Activated CD4-positive, alpha-beta memory T cell treated with anti-CD3 and anti-CD28 coated beads for 36 hours (primary cell): ENCODE data around the gene METTL26. TPM values are rescaled to one million over a fixed set of nuclear protein-coding genes. Genes with fewer than 3 reads are reported as not detected.
"Not testable (repeated sequence)": the region's sequence is repeated elsewhere in the genome, so short reads cannot be mapped to it uniquely, and the experiment has no call there.

Source experiments
- CTCF ChIA-PET: fragments of 350-600 bp; sonication (Branson Sonifier 250); formaldehyde crosslinking; loops from one replicate; lab custom pipeline; 2021; ENCODE audit warnings: antibody characterized with exemption, inconsistent platforms; lab: Charles Lee
- POLR2A ChIA-PET: fragments of 350-600 bp; sonication (Branson Sonifier 250); formaldehyde crosslinking; loops from one replicate; lab custom pipeline; 2021; ENCODE audit warnings: antibody characterized with exemption; lab: Charles Lee
- DNase-seq: peaks from one replicate; pipeline ENCODE4 v3.0.0-alpha.2; 2020
- H3K27ac Mint-ChIP-seq: one replicate; pipeline ENCODE4 v1.8.0; 2021; ENCODE audit warnings: mixed read lengths
- H3K27me3 Mint-ChIP-seq: one replicate; pipeline ENCODE4 v1.8.0; 2021; ENCODE audit warnings: mixed read lengths
- H3K36me3 Mint-ChIP-seq: one replicate; pipeline ENCODE4 v1.8.0; 2021; ENCODE audit warnings: mixed read lengths
- H3K4me1 Mint-ChIP-seq: one replicate; pipeline ENCODE4 v1.8.0; 2021; ENCODE audit warnings: low read depth, mixed read lengths
- H3K4me3 Mint-ChIP-seq: one replicate; pipeline ENCODE4 v1.8.0; 2021; ENCODE audit warnings: mild to moderate bottlenecking, mixed read lengths
- H3K9me3 Mint-ChIP-seq: one replicate; pipeline ENCODE4 v1.8.0; 2021; ENCODE audit warnings: mixed read lengths
- intact Hi-C: fragments of 100-400 bp; cut with micrococcal nuclease; formaldehyde crosslinking; loops from one replicate; pipeline ENCODE4 v1.15.1; 2023
- total RNA-seq, 2 experiments: library from RNA; stranded (reverse); gene quantifications; one replicate each; pipeline ENCODE4 v1.2.3, GENCODE V29; 2021

METTL26 gene
- total RNA-seq, 2 experiments from 2014 or later, result 113 to 117 TPM

- no peak for DNase-seq
- intact Hi-C loops, result loop anchor here (5.0 kb wide), 1 partner anchor 218 kb away; no protein-coding TSS in a partner anchor
- Mint-ChIP-seq H3K27me3 (no peaks in the 10 kb centered on the region), H3K4me1 (peaks cover 14% of the 10 kb centered on the region), H3K36me3 (peaks cover 3% of the 10 kb centered on the region), H3K27ac (no peak overlapping the region), H3K4me3 (no peak overlapping the region), H3K9me3 (no peaks in the 10 kb centered on the region)
- ChIA-PET POLR2A (no interaction called here), CTCF (interaction anchor here (0.6 to 2.9 kb wide), 8 partner anchors 8 to 218 kb away, joined by 3 to 12 read pairs (median 4); partner anchors contain the start of gene METTL26)
Observed at GRCh38 chr16:609984-610383, 26.1 kb downstream of the METTL26 start.

- Mint-ChIP-seq H3K9me3 (no peaks in the 10 kb centered on the region), H3K4me3 (no peak overlapping the region), H3K27ac (no peak overlapping the region), H3K27me3 (no peaks in the 10 kb centered on the region), H3K36me3 (no peaks in the 10 kb centered on the region), H3K4me1 (peaks cover 14% of the 10 kb centered on the region)
- ChIA-PET POLR2A (interaction anchor here (0.6 kb wide), 1 partner anchor 408 kb away, joined by 3 read pairs; no protein-coding TSS in a partner anchor), CTCF (interaction anchor here (1.1 to 2.9 kb wide), 4 partner anchors 9 to 217 kb away, joined by 3 to 12 read pairs (median 6); no protein-coding TSS in a partner anchor)
- intact Hi-C loops, result loop anchor here (5.0 kb wide), 1 partner anchor 217 kb away; no protein-coding TSS in a partner anchor
- DNase-seq, result no peak
Observed at GRCh38 chr16:609316-609715, 26.8 kb downstream of the METTL26 start.

GRCh38 chr16:608019-608418 lies 28.1 kb downstream of the METTL26 start:
- peak; percentile 82 for DNase-seq
- H3K4me1 Mint-ChIP-seq, result peaks cover 16% of the 10 kb centered on the region
- ChIA-PET CTCF (no interaction called here), POLR2A (no interaction called here)
- intact Hi-C loops, result loop anchor here (1.0 to 5.0 kb wide), 2 partner anchors 19 to 216 kb away; no protein-coding TSS in a partner anchor
- peak overlapping the region; percentile 79 for H3K27ac Mint-ChIP-seq
- H3K36me3 Mint-ChIP-seq, result peaks cover 2% of the 10 kb centered on the region
- H3K4me3 Mint-ChIP-seq, result no peak overlapping the region
- no peaks in the 10 kb centered on the region for H3K9me3 Mint-ChIP-seq
- H3K27me3 Mint-ChIP-seq, result no peaks in the 10 kb centered on the region

- H3K36me3 Mint-ChIP-seq, result peaks cover 2% of the 10 kb centered on the region
- DNase-seq, result no peak
- peaks cover 16% of the 10 kb centered on the region for H3K4me1 Mint-ChIP-seq
- ChIA-PET CTCF (interaction anchor here (0.6 kb wide), 1 partner anchor 414 kb away, joined by 3 read pairs; no protein-coding TSS in a partner anchor), POLR2A (no interaction called here)
- H3K27me3 Mint-ChIP-seq, result no peaks in the 10 kb centered on the region
- no peak overlapping the region for H3K27ac Mint-ChIP-seq
- intact Hi-C loops, result loop anchor here (5.0 kb wide), 1 partner anchor 214 kb away; no protein-coding TSS in a partner anchor
- no peaks in the 10 kb centered on the region for H3K9me3 Mint-ChIP-seq
- H3K4me3 Mint-ChIP-seq, result no peak overlapping the region
Observed at GRCh38 chr16:606656-607307, 29.3 kb downstream of the METTL26 start.

GRCh38 chr16:603933-604332 lies 32.2 kb downstream of the METTL26 start:
- no peaks in the 10 kb centered on the region for H3K27me3 Mint-ChIP-seq
- peaks cover 4% of the 10 kb centered on the region for H3K36me3 Mint-ChIP-seq
- POLR2A ChIA-PET, result no interaction called here
- intact Hi-C loops, result no loop called here
- H3K9me3 Mint-ChIP-seq, result no peaks in the 10 kb centered on the region
- no peak overlapping the region for H3K27ac Mint-ChIP-seq
- CTCF ChIA-PET, result interaction anchor here (0.7 kb wide), 1 partner anchor 52 kb away, joined by 3 read pairs; no protein-coding TSS in a partner anchor
- no peak overlapping the region for H3K4me3 Mint-ChIP-seq
- peaks cover 10% of the 10 kb centered on the region for H3K4me1 Mint-ChIP-seq
- DNase-seq, result no peak

GRCh38 chr16:600781-601180 lies 35.3 kb downstream of the METTL26 start:
- CTCF ChIA-PET, result interaction anchor here (0.6 to 1.6 kb wide), 3 partner anchors 9 to 816 kb away, joined by 4 to 8 read pairs (median 4); no protein-coding TSS in a partner anchor
- no peak for DNase-seq
- H3K27ac Mint-ChIP-seq, result no peak overlapping the region
- peaks cover 11% of the 10 kb centered on the region for H3K36me3 Mint-ChIP-seq
- POLR2A ChIA-PET, result no interaction called here
- H3K27me3 Mint-ChIP-seq, result no peaks in the 10 kb centered on the region
- no peak overlapping the region for H3K4me3 Mint-ChIP-seq
- intact Hi-C loops, result no loop called here
- no peaks in the 10 kb centered on the region for H3K9me3 Mint-ChIP-seq
- H3K4me1 Mint-ChIP-seq, result peaks cover 5% of the 10 kb centered on the region

GRCh38 chr16:598823-599739 lies 37.0 kb downstream of the METTL26 start:
- Mint-ChIP-seq H3K9me3 (no peaks in the 10 kb centered on the region), H3K27ac (no peak overlapping the region), H3K36me3 (peaks cover 11% of the 10 kb centered on the region), H3K27me3 (no peaks in the 10 kb centered on the region), H3K4me1 (peaks cover 5% of the 10 kb centered on the region), H3K4me3 (no peak overlapping the region)
- ChIA-PET CTCF (no interaction called here), POLR2A (no interaction called here)
- intact Hi-C loops, result no loop called here
- DNase-seq, result no peak

GRCh38 chr16:597655-598054 lies 38.5 kb downstream of the METTL26 start:
- H3K27me3 Mint-ChIP-seq, POLR2A ChIA-PET, H3K36me3 Mint-ChIP-seq, H3K4me1 Mint-ChIP-seq, H3K9me3 Mint-ChIP-seq, H3K27ac Mint-ChIP-seq, H3K4me3 Mint-ChIP-seq, intact Hi-C loops, CTCF ChIA-PET, DNase-seq: not testable (repeated sequence)

GRCh38 chr16:596736-597060 lies 39.4 kb downstream of the METTL26 start:
- intact Hi-C loops, result no loop called here
- H3K27ac Mint-ChIP-seq, result no peak overlapping the region

GRCh38 chr16:595942-596735 lies 40.0 kb downstream of the METTL26 start:
- no peaks in the 10 kb centered on the region for H3K9me3 Mint-ChIP-seq
- no peak overlapping the region for H3K4me3 Mint-ChIP-seq
- ChIA-PET CTCF (no interaction called here), POLR2A (no interaction called here)
- H3K27me3 Mint-ChIP-seq, result no peaks in the 10 kb centered on the region
- intact Hi-C loops, result no loop called here
- peaks cover 10% of the 10 kb centered on the region for H3K36me3 Mint-ChIP-seq
- DNase-seq, result no peak
- no peak overlapping the region for H3K27ac Mint-ChIP-seq
- H3K4me1 Mint-ChIP-seq, result peaks cover 14% of the 10 kb centered on the region

More at GRCh38 chr16:596736-597060, 39.4 kb downstream of the METTL26 start:
- no peak overlapping the region for H3K4me3 Mint-ChIP-seq
- ChIA-PET CTCF (no interaction called here), POLR2A (no interaction called here)
- no peak for DNase-seq
- H3K36me3 Mint-ChIP-seq, result peaks cover 10% of the 10 kb centered on the region
- H3K9me3 Mint-ChIP-seq, result no peaks in the 10 kb centered on the region
- H3K4me1 Mint-ChIP-seq, result peaks cover 12% of the 10 kb centered on the region
- no peaks in the 10 kb centered on the region for H3K27me3 Mint-ChIP-seq

GRCh38 chr16:595094-595528 lies 41.0 kb downstream of the METTL26 start:
- no peak overlapping the region for H3K27ac Mint-ChIP-seq
- no peak overlapping the region for H3K4me3 Mint-ChIP-seq
- no peaks in the 10 kb centered on the region for H3K9me3 Mint-ChIP-seq
- peaks cover 20% of the 10 kb centered on the region for H3K4me1 Mint-ChIP-seq
- POLR2A ChIA-PET, result no interaction called here
- intact Hi-C loops, result no loop called here
- peaks cover 10% of the 10 kb centered on the region for H3K36me3 Mint-ChIP-seq
- CTCF ChIA-PET, result no interaction called here
- no peak for DNase-seq
- H3K27me3 Mint-ChIP-seq, result no peaks in the 10 kb centered on the region
